ENCODE measurements around the gene CIRBP.
"Not testable (repeated sequence)": the region's sequence is repeated elsewhere in the genome, so short reads cannot be mapped to it uniquely, and the experiment has no call there.

Gene CIRBP

DNA sequence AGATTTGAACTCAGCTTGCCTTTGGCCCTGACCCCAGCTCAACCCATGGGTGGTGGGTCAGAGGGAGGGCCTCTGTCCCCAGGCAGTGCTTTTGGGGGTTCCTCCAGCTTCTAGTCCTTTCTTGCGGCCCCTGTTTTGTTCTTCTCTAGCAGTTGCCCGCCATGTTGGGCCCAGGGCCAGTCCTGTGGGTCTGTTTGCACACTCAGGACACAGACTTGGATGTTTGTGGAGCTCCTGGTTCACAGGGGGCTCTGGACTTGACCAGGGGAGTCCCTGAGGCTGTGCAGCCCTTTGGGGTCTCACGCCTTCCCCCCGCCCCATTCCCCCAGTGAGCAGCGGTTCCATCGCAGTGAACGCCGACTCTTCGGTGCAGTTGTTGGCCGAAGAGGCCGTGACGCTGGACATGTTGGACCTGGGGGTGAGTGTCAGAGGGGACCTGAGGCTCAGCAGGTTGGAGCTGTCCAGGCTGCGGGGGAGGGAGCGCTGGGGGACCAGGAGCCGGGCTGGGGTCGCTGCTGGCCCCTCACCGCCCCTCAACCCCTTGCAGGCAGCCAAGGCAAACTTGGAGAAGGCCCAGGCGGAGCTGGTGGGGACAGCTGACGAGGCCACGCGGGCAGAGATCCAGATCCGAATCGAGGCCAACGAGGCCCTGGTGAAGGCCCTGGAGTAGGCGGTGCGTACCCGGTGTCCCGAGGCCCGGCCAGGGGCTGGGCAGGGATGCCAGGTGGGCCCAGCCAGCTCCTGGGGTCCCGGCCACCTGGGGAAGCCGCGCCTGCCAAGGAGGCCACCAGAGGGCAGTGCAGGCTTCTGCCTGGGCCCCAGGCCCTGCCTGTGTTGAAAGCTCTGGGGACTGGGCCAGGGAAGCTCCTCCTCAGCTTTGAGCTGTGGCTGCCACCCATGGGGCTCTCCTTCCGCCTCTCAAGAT lies 25.1 kb upstream of the CIRBP start:
- DNase-seq (ENCODE audit: low read depth, low spot score): peak; percentile 92

- DNase-seq (ENCODE audit: low read depth, low spot score): no peak
Observed at GRCh38 chr19:1244693-1245451, 24.3 kb upstream of the CIRBP start.

DNA sequence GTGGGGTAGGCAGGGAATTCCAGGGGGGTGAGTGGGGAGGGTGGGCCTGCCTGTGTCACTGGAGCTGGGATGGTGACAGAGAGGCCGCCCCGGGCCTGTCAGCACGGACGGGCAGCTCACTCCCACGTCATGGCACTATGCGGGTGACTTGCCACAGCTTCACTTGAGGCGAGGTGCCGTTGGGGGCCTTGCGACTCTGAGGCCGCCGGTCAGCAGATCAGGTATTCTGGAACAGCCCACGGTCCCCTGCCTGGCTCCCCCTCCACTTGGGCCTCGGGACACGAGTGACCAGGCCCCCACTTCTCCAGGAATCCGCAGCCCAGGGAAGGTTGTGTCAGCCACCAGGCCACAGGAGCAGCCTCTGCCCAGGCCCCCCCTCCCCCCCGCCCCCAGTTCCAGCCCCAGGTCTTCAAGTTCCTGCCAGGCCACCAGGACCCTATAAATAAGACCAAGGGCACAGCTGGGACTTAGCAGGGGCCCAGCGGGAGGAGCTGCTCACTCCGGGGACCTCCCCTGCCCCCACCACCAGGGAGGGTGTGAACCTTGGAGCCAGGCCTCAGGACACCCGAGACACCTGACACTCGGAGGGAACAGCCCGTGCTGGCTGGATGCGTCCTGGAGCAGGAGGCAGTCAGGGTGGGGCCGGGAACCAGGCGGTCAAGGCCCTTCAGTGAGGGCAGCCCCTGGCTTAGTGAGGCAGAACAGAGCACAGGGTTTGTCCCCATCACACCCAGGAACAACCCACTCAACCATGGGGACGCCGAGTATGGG lies 23.5 kb upstream of the CIRBP start:
- DNase-seq (ENCODE audit: low read depth, low spot score): no peak

- DNase-seq (ENCODE audit: low read depth, low spot score): not testable (repeated sequence)
Observed at GRCh38 chr19:1246265-1247087, 22.7 kb upstream of the CIRBP start.

GRCh38 chr19:1247748-1248138 lies 21.4 kb upstream of the CIRBP start:
- no peak for DNase-seq (ENCODE audit: low read depth, low spot score)

DNA sequence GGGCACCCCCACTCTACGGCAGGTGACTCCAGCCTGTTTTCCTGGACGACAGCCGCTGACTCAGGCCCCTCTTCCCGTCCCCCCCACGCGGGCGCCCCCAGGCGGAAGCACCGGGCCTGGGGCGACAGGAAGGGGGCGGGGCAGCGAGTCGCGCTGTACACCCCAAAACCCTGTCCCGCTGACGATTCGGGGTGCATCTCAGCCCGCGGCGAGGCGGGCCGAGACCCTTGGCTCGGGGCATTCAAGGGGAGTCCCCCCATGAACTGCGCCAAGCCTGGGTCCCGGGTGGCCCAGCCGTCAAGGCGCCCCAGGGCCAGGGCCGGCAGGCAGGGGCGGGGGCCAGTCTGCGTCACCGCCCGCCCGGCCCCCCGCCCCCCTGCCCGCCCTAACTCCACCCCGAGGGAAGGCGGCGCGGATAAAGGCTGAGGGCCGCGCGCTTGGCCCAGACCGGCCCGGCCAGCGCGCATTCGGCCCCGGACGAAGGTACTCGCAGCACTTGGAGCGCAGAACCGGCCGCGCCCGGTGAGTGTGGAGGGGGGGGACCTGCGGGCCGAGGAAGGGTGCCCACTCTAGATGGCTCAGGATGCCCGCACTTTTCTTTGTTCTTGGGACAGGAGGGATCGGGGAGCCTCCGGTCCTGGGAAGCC lies 20.9 kb upstream of the CIRBP start, which contains the start of gene MIDN:
Gene MIDN (plus strand): TSS at position 445 of the 647 bp plus-strand sequence. CDS start 1,714 bp downstream, outside the sequence.
- peak; percentile 95 for DNase-seq (ENCODE audit: low read depth, low spot score)

- DNase-seq (ENCODE audit: low read depth, low spot score): peak; percentile 92
Observed at GRCh38 chr19:1248786-1249297, 20.3 kb upstream of the CIRBP start.

GRCh38 chr19:1249298-1249989 lies 19.7 kb upstream of the CIRBP start:
- DNase-seq (ENCODE audit: low read depth, low spot score): peak; percentile 99

GRCh38 chr19:1249990-1250436 lies 19.1 kb upstream of the CIRBP start:
- no peak for DNase-seq (ENCODE audit: low read depth, low spot score)

GRCh38 chr19:1250437-1251260 lies 18.5 kb upstream of the CIRBP start:
- peak; percentile 82 for DNase-seq (ENCODE audit: low read depth, low spot score)

DNA sequence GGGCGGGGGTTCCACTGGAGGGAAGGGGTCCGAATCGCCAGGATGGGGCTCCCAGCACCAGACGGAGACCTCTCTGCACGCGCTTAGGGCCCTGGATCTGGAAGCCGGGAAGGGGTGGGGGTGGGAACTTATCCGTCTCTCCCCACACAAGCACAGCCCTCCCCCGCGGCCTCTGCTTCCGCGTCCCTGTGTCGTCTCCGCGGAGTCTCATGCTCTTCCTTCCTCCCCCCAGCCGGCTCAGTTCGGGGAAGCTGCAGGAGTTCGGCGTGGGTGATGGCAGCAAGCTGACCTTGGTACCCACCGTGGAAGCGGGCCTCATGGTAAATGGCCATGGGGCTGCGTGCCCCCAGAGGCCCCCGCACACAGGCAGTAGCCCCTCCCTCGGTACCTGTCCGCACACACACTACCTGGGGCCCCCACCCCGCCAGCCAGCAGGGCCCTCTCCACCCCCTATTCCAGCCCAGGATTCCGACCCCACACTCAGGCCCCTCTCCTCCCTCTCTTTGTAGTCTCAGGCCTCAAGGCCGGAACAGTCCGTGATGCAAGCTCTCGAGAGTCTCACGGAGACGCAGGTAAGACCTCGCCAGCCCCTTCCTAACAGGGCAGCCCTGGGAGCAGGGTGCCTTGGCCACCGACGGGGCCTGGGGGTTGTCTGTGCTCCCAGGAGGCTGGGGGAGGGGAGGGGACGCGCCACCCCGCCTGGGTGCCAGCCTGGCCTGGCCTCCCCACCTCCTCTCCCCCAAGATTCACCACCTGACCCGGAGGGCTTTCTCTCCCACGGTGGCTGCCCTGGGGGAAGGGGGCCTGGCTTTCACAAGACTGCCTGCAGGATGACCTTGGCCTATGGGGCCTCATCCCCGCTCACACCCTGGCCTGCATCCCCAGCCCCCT lies 17.6 kb upstream of the CIRBP start:
- DNase-seq (ENCODE audit: low read depth, low spot score): peak; percentile 70

DNA sequence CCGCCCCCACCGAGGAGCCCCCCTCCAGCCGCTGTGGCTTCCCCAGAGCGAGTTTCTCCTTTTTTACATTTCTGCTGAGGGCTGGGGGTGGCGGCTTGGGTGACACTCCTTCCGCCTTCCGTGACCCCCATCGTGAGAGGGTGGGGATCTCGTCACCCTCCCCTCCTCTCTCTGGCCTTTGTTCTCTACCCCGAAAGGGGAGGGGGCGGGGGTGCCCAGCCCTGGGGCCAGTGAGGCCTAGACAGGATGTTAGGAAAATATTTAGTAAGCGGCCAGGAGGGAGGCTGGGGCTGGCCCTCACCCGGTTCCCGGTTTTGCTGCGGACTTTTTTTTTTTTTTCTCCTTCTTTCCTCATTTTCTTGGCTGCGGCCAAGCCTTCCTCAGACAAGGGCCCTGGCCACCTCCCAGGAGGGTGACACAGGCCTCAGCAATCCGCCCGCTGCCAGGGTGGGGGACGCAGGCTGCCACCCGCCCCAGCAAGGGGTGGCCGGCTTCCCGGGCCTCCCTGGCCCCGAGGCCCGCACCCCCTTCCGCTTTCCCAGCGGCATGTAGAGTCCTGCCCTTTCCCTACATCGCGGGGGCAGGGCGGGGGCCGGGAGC lies 16.8 kb upstream of the CIRBP start:
- peak; percentile 97 for DNase-seq (ENCODE audit: low read depth, low spot score)

GRCh38 chr19:1252821-1253513 lies 16.2 kb upstream of the CIRBP start:
- DNase-seq (ENCODE audit: low read depth, low spot score): peak; percentile 97

- DNase-seq (ENCODE audit: low read depth, low spot score): no peak
Observed at GRCh38 chr19:1253514-1254080, 15.5 kb upstream of the CIRBP start.

DNA sequence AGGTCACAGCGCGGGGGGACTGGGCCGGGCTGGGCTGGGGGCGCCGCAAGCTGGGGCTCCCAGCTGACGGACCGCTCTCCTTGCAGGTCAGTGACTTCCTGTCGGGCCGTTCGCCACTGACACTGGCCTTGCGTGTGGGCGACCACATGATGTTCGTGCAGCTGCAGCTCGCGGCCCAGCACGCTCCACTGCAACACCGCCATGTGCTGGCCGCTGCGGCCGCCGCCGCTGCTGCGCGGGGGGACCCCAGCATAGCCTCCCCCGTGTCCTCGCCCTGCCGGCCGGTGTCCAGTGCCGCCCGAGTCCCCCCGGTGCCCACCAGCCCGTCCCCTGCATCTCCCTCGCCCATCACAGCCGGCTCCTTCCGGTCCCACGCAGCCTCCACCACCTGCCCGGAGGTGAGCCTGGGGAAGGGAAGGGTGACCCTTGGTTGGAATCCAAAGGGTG lies 15.0 kb upstream of the CIRBP start:
- DNase-seq (ENCODE audit: low read depth, low spot score): no peak

DNA sequence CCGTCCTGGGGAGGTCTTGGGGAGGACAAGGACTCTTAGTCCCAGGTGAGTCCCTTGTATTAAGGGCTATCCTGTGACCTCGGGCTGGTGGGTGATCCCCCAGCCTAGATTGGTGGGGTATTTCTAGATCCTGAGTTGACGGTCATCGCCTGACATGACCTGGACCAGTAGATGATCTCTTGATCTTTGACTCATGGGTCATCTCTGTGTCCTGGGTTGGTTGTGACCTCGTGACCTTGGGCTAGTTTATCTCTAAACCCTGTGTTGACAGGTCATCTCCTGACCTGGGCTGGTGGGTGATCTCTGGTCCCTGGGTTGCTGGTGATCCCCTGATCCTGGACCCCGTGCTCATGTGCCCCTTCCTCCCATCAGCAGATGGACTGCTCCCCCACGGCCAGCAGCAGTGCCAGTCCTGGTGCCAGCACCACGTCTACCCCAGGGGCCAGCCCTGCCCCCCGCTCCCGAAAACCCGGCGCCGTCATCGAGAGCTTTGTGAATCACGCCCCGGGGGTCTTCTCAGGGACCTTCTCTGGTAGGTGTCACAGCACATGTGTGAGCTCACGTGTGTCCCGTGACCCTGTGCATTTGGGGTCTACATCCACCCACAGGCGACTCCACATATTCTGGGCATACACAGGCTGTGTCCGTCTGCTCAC lies 14.5 kb upstream of the CIRBP start:
- no peak for DNase-seq (ENCODE audit: low read depth, low spot score)

Data from astrocyte of the hippocampus (primary cell).